PC-3 (cell line): ENCODE results near the gene GFRA1.

ENCODE experiments used
- EZH2 ChIP-seq: fragments of 300-600 bp; sonication (generic); IDR thresholded peaks from one replicate; pipeline ENCODE4 v1.6.1; 2017; ENCODE audit warnings: antibody characterized with exemption, mild to moderate bottlenecking, low read length; ENCODE audit not compliant: unreplicated experiment
- EZH2phosphoT487 ChIP-seq: fragments of 300-600 bp; sonication (generic); IDR thresholded peaks from 2 replicates; pipeline ENCODE4 v1.6.1; 2018; ENCODE audit warnings: mild to moderate bottlenecking, antibody characterized with exemption, low read length, borderline replicate concordance
- TF ChIP-seq, protein P1 (sequence below): fragments of 300-600 bp; sonication (generic); conservative IDR thresholded peaks from 2 replicates; pipeline ENCODE4 v1.5.1; 2017; ENCODE audit warnings: antibody characterized with exemption, low read depth, mild to moderate bottlenecking, low read length

DNA sequence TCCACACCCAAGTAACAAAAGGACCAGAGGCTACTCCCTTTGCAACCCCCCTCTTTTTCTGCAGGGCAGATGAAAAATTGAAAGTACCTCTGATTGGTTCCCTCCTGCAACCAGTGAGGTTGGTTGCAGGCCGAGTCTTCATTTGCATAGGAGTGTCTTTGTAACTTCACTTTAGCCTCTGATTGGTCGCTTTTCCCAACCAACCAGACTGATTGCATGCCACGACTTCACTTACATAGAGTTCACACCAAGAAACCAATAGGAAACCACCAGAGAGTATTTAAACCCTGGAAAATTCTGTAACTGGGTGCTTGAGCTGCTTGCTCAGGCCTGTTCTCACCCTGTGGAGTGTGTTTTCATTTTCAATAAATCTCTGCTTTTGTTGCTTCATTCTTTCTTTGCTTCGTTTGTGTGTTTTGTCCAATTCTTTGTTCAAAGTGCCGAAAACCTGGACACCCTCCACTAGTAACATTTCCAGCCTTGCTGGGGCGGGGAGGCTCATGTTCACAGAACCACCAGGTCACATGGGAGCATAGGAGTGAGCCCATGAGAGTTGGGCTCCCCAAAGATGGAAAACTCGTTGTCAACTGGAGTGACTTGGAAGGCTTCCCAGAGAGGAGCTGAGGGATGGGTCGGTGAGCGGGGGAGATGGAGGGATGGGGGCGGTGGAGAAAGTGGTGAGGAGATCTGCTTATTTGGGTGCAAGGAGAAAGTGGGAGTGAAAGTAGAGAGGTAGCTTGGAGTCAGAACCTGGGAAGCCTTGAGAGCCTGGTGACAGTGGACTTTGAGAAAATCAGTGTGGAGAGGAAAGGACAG is 223.6 kb downstream of the GFRA1 start:
- TF ChIP-seq, protein P1, sequence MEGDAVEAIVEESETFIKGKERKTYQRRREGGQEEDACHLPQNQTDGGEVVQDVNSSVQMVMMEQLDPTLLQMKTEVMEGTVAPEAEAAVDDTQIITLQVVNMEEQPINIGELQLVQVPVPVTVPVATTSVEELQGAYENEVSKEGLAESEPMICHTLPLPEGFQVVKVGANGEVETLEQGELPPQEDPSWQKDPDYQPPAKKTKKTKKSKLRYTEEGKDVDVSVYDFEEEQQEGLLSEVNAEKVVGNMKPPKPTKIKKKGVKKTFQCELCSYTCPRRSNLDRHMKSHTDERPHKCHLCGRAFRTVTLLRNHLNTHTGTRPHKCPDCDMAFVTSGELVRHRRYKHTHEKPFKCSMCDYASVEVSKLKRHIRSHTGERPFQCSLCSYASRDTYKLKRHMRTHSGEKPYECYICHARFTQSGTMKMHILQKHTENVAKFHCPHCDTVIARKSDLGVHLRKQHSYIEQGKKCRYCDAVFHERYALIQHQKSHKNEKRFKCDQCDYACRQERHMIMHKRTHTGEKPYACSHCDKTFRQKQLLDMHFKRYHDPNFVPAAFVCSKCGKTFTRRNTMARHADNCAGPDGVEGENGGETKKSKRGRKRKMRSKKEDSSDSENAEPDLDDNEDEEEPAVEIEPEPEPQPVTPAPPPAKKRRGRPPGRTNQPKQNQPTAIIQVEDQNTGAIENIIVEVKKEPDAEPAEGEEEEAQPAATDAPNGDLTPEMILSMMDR: no peak
- TF ChIP-seq EZH2: no peak
- TF ChIP-seq EZH2phosphoT487: no peak
